Chondrocyte (in vitro differentiated cells): ENCODE results near the gene VMP1. TPM values are rescaled to one million over a fixed set of nuclear protein-coding genes. Genes with fewer than 3 reads are reported as not detected.

Experiments used
- DNase-seq: peaks from one replicate; pipeline ENCODE4 v3.0.0; 2021; ENCODE audit warnings: mixed read lengths, low spot score
- H3K27ac Mint-ChIP-seq: one replicate; pipeline ENCODE4 v1.8.0; 2021; ENCODE audit warnings: mild to moderate bottlenecking, moderate library complexity, mixed read lengths; ENCODE audit not compliant: unreplicated experiment
- H3K27me3 Mint-ChIP-seq: 2 replicates; pipeline ENCODE4 v1.8.0; 2021; ENCODE audit warnings: low read depth, mixed read lengths
- H3K36me3 Mint-ChIP-seq: 2 replicates; pipeline ENCODE4 v1.8.0; 2021; ENCODE audit warnings: low read depth, mixed read lengths
- H3K4me1 Mint-ChIP-seq: 2 replicates; pipeline ENCODE4 v1.8.0; 2021; ENCODE audit warnings: low read depth, mild to moderate bottlenecking, mixed read lengths
- H3K4me3 Mint-ChIP-seq: one replicate; pipeline ENCODE4 v1.8.0; 2021; ENCODE audit warnings: mild to moderate bottlenecking, moderate library complexity, mixed read lengths; ENCODE audit not compliant: unreplicated experiment
- H3K9me3 Mint-ChIP-seq: 2 replicates; pipeline ENCODE4 v1.8.0; 2021; ENCODE audit warnings: low read depth, mixed read lengths
- total RNA-seq: library from RNA; stranded (reverse); gene quantifications from 3 replicates; pipeline ENCODE4 v1.2.1, GENCODE V29; 2021
- TF ChIP-seq, protein P1 (sequence below): fragments of 200-600 bp; sonication (generic); IDR thresholded peaks from 2 replicates; pipeline ENCODE4 v1.5.0; 2021; ENCODE audit warnings: antibody characterized with exemption, mild to moderate bottlenecking, moderate library complexity

Gene VMP1
- total RNA-seq, 1 donor from 2014 or later, result 295 TPM

- Mint-ChIP-seq H3K36me3 (peaks cover 5% of the 10 kb centered on the region), H3K4me3 (no peak overlapping the region), H3K27me3 (no peaks in the 10 kb centered on the region), H3K27ac (no peak overlapping the region), H3K4me1 (peaks cover 33% of the 10 kb centered on the region), H3K9me3 (no peaks in the 10 kb centered on the region)
- no peak for DNase-seq
- TF ChIP-seq, protein P1, sequence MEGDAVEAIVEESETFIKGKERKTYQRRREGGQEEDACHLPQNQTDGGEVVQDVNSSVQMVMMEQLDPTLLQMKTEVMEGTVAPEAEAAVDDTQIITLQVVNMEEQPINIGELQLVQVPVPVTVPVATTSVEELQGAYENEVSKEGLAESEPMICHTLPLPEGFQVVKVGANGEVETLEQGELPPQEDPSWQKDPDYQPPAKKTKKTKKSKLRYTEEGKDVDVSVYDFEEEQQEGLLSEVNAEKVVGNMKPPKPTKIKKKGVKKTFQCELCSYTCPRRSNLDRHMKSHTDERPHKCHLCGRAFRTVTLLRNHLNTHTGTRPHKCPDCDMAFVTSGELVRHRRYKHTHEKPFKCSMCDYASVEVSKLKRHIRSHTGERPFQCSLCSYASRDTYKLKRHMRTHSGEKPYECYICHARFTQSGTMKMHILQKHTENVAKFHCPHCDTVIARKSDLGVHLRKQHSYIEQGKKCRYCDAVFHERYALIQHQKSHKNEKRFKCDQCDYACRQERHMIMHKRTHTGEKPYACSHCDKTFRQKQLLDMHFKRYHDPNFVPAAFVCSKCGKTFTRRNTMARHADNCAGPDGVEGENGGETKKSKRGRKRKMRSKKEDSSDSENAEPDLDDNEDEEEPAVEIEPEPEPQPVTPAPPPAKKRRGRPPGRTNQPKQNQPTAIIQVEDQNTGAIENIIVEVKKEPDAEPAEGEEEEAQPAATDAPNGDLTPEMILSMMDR, result no peak
Observed at GRCh38 chr17:59714255-59714654, 6.8 kb downstream of the VMP1 start.

DNA sequence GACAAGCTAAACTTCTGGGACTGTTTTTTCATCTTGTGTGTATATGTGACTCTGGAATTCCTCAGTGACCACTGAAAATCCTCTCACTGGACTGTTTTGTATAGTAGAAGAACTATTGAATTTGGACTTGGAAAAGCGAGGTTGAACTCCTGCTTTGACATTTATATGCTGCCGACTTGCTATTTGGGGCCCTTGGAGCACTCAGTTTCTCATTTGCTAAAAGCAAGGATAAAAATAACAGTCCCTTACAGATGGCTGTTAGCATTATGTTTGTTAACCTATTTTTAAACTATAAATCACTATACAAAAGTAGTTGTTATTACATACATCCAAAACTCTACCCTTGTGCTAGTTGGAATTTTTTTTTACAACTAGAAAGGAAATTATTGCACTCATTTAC is 9.0 kb downstream of the VMP1 start:
- no peaks in the 10 kb centered on the region for H3K9me3 Mint-ChIP-seq
- H3K27me3 Mint-ChIP-seq, result no peaks in the 10 kb centered on the region
- TF ChIP-seq, protein P1, result no peak
- H3K4me1 Mint-ChIP-seq, result peaks cover 19% of the 10 kb centered on the region
- no peak overlapping the region for H3K4me3 Mint-ChIP-seq
- H3K27ac Mint-ChIP-seq, result peak overlapping the region; percentile 34
- peaks cover 5% of the 10 kb centered on the region for H3K36me3 Mint-ChIP-seq
- no peak for DNase-seq

GRCh38 chr17:59719526-59719925 is 12.1 kb downstream of the VMP1 start:
- TF ChIP-seq, protein P1, result no peak
- Mint-ChIP-seq H3K27ac (no peak overlapping the region), H3K9me3 (no peaks in the 10 kb centered on the region), H3K27me3 (no peaks in the 10 kb centered on the region), H3K4me1 (peaks cover 26% of the 10 kb centered on the region), H3K4me3 (no peak overlapping the region), H3K36me3 (peaks cover 2% of the 10 kb centered on the region)
- DNase-seq, result no peak

GRCh38 chr17:59722623-59723022 is 15.2 kb downstream of the VMP1 start:
- Mint-ChIP-seq H3K4me3 (no peak overlapping the region), H3K4me1 (peaks cover 29% of the 10 kb centered on the region), H3K9me3 (no peaks in the 10 kb centered on the region), H3K36me3 (peaks cover 2% of the 10 kb centered on the region), H3K27ac (no peak overlapping the region), H3K27me3 (no peaks in the 10 kb centered on the region)
- TF ChIP-seq, protein P1, result no peak
- DNase-seq, result no peak

GRCh38 chr17:59723041-59723440 is 15.6 kb downstream of the VMP1 start:
- no peak for DNase-seq
- Mint-ChIP-seq H3K4me3 (no peak overlapping the region), H3K9me3 (no peaks in the 10 kb centered on the region), H3K27me3 (no peaks in the 10 kb centered on the region), H3K36me3 (peaks cover 2% of the 10 kb centered on the region), H3K27ac (peak overlapping the region; percentile 9), H3K4me1 (peaks cover 29% of the 10 kb centered on the region)
- TF ChIP-seq, protein P1, result no peak
